ACC112 (cell line): Measurements from ENCODE around the gene TMEM79.

Source experiments
- H2AFZ ChIP-seq: fragments of 200-600 bp; sonication (generic); one replicate; pipeline ENCODE4 v1.6.0; 2017; ENCODE audit warnings: antibody characterized with exemption, low read length; ENCODE audit not compliant: unreplicated experiment
- H3K27ac ChIP-seq: fragments of 200-600 bp; sonication (generic); 2 replicates; pipeline ENCODE4 v1.5.1; 2014; ENCODE audit warnings: low read depth, mild to moderate bottlenecking, antibody characterized with exemption, low read length, moderate library complexity
- H3K27me3 ChIP-seq: fragments of 200-600 bp; sonication (generic); 2 replicates; pipeline ENCODE4 v1.6.1; 2014; ENCODE audit warnings: mild to moderate bottlenecking, antibody characterized with exemption, low read length, moderate library complexity, mixed read lengths; ENCODE audit not compliant: insufficient read depth
- H3K36me3 ChIP-seq: fragments of 200-600 bp; sonication (generic); 2 replicates; pipeline ENCODE4 v1.6.1; 2016; ENCODE audit warnings: mild to moderate bottlenecking, antibody characterized with exemption, low read length, moderate library complexity, mixed read lengths; ENCODE audit not compliant: insufficient read depth
- H3K4me1 ChIP-seq: fragments of 200-600 bp; sonication (generic); one replicate; pipeline ENCODE4 v1.6.1; 2016; ENCODE audit warnings: low read length, mixed read lengths; ENCODE audit not compliant: insufficient read depth, unreplicated experiment, control insufficient read depth
- H3K4me3 ChIP-seq: fragments of 200-600 bp; sonication (generic); 2 replicates; pipeline ENCODE4 v1.5.1; 2014; ENCODE audit warnings: mild to moderate bottlenecking, low read depth, low read length
- H3K79me2 ChIP-seq: fragments of 200-600 bp; sonication (generic); one replicate; pipeline ENCODE4 v1.6.0; 2016; ENCODE audit warnings: low read length; ENCODE audit not compliant: control insufficient read depth, unreplicated experiment, insufficient read depth

TMEM79 gene

DNA sequence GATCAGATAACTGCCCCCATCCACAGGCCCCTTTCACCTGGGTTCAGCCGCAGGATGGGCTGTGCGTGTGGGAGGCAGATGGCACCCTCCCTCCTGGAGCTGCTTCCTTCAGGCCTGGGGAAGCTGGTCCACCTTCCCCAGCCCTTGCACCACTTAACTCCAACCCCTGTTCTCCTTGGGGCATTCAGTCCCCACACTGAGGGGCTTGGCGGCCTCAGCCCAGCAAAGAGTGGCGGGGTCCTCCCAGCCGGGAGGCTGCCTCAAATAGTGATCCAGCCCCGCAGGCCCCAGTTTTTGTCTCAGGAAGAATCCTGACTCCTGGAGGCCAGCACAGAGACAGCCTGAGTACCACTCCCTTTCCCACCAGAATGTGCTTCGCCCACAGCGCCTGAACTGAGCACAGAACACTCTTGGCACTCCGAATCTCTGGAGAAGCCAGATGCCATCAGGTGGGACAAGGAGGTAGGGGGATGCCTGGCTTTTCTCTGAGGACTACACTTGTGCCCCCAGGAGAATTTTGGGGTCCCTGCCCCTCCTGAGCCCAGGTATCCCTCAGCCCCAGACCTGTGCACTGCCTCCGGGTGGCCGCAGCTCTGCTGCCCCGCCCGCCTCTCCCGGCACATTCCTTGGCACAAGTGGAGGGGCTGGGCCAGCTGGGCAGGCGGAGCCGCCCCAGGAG, 37.2 kb upstream of the TMEM79 start:
- Histone ChIP-seq H3K36me3 (no peaks in the 10 kb centered on the region; the same call in 1 of the 2 replicates), H3K4me3 (no peak overlapping the region), H3K27ac (no peak overlapping the region), H3K27me3 (peaks cover 8% of the 10 kb centered on the region; the same call in 1 of the 2 replicates), H3K79me2 (no peaks in the 10 kb centered on the region), H3K4me1 (peaks cover 5% of the 10 kb centered on the region), H2AFZ (no peak overlapping the region)

DNA sequence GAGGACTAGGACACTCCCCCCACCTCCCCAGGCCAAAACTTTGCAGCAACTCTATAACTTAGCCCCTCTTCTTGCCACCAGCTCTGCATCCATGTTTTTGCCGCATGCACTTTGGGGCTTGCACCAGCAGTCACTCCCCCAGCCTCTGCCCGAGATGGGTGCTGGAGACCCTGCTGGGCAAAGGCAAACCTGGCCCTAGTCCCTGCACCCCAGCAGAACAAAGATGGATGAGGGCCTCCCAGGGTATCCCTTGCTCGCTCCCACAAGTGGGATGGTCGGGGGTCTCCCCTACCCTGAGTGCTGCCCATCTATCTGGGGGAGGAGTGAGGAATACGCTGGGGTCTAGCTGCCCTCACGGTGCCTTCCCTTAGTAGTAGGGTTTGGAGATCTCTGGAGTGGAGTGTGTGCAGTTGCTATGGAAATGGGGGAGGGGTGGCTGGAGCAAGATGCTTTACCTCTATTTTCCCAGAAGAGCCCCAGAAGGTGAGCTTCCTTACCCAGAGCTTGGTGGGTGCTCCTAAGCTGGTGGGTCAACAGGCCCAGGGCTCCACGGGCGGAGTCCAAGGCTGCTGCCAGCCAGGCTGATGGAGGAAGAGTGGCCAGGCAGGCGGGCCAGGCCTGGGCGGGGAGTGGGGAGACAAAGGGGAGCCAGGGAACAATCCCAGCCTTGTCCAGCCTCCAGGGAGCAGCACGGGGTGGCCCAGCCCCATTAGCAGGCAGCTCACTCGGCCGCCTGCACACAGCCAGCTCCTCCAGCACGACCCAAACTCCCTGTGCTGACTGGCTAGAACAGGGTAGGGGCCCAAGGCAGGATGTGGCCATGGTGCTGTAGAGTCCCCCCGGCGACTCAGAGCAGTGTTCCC, 36.4 kb upstream of the TMEM79 start, which contains the start of gene PAQR6:
Gene PAQR6 (minus strand): TSS at position 597 of the 863 bp plus-strand sequence. CDS start 1,325 bp downstream, outside the sequence.
- no peaks in the 10 kb centered on the region for H3K4me1 ChIP-seq
- no peaks in the 10 kb centered on the region for H3K79me2 ChIP-seq
- H2AFZ ChIP-seq, result no peak within 1 kb of the TSS
- H3K36me3 ChIP-seq, result no peaks in the 10 kb centered on the region; the same call in 1 of the 2 replicates
- H3K27ac ChIP-seq, result no peak within 1 kb of the TSS
- no peak within 1 kb of the TSS for H3K4me3 ChIP-seq
- peaks cover 8% of the 10 kb centered on the region; the same call in 1 of the 2 replicates for H3K27me3 ChIP-seq

DNA sequence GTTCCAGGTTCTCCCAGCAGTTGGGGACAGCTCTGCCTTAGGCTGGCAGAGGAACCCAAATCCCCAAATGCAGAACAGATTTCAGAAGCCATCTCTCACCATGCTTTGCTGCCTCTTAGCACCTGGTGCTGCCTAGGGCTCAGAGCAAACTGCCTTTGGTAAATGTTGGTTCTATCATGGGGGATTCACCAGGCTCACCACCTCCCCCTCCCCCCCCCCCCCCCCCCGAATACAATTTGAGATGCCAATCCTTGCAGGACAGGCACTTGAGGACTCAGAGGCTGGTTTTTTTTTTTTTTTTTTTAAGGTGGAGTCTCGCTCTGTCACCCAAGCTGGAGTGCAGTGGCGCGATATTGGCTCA, 35.8 kb upstream of the TMEM79 start:
- H3K4me1 ChIP-seq, result no peaks in the 10 kb centered on the region
- no peak overlapping the region for H3K27ac ChIP-seq
- no peaks in the 10 kb centered on the region for H3K79me2 ChIP-seq
- H3K36me3 ChIP-seq, result no peaks in the 10 kb centered on the region; the same call in 1 of the 2 replicates
- peaks cover 8% of the 10 kb centered on the region; the same call in 1 of the 2 replicates for H3K27me3 ChIP-seq
- H3K4me3 ChIP-seq, result no peak overlapping the region
- no peak overlapping the region for H2AFZ ChIP-seq

DNA sequence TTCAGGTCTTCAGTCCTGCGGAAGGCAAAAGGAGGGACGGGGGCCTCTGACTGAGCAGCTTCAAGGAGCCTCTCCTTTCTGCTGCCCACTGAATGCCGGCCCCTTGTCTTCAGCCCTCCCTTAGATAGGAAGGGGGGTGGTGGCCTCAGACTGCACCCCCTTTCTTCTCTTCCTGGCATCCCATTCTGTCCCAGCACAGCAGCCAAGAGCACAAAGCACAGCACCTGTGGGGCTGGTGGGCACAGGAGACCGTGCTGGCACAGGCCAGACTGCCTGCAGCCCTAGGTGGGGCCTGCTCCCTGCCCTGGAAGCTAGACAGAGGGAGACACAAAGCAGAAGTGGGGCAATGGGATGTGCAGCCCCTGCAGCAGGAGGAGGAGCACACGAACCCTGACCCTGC, 34.5 kb upstream of the TMEM79 start:
- Histone ChIP-seq H3K4me1 (no peaks in the 10 kb centered on the region), H3K4me3 (no peak overlapping the region), H3K27me3 (peaks cover 8% of the 10 kb centered on the region; the same call in 1 of the 2 replicates), H3K27ac (no peak overlapping the region), H2AFZ (no peak overlapping the region), H3K79me2 (no peaks in the 10 kb centered on the region), H3K36me3 (no peaks in the 10 kb centered on the region; the same call in 1 of the 2 replicates)

GRCh38 chr1:156251527-156251926, 32.6 kb upstream of the TMEM79 start:
- no peak overlapping the region for H3K4me3 ChIP-seq
- H3K36me3 ChIP-seq, result peaks cover 4% of the 10 kb centered on the region
- no peak overlapping the region for H2AFZ ChIP-seq
- H3K79me2 ChIP-seq, result no peaks in the 10 kb centered on the region
- H3K27me3 ChIP-seq, result no peaks in the 10 kb centered on the region
- no peak overlapping the region for H3K27ac ChIP-seq
- H3K4me1 ChIP-seq, result no peaks in the 10 kb centered on the region

DNA sequence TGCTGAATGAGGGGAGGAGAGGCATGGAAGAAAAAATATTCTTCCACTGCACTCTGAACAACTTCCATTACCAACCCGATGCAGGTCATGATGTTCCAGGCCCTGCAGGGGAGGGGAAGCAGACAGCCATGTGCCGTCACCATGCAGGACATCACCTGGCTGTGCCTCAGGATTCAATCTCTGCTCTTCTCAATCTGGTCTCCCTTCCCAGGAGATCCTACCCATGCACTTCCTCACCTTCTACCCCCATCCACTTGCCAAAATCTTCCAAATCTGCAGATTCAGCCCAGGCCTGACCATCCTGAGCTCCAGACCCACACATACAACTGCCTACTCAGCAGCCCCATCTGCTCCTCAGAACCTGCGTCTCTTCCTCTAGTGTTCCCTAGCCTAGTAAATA, 30.5 kb upstream of the TMEM79 start:
- H3K27ac ChIP-seq, result no peak overlapping the region
- H3K4me3 ChIP-seq, result no peak overlapping the region
- peaks cover 9% of the 10 kb centered on the region for H3K36me3 ChIP-seq
- no peak overlapping the region for H2AFZ ChIP-seq
- no peaks in the 10 kb centered on the region for H3K4me1 ChIP-seq
- no peaks in the 10 kb centered on the region for H3K79me2 ChIP-seq
- no peaks in the 10 kb centered on the region for H3K27me3 ChIP-seq

DNA sequence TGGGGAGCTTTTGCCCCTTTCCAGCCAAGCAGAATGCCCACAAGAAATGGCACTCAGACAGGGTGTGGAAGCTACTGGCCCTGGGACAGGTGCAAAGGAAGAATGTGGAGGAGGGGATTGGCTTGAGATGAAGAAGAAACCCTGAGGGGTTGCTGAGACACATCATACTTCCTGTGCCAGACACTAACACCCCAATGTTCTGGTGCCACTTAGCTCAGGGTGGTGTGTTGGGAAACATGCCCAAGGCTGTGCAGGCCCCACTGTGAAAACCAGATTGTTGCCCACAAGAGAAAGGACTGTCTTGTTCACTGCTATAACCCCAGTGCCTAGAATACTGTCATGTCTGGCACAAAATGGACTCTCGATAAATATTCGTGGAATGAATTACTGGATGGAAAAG, 26.4 kb upstream of the TMEM79 start:
- no peak overlapping the region for H3K27ac ChIP-seq
- peaks cover 2% of the 10 kb centered on the region for H3K79me2 ChIP-seq
- H3K4me1 ChIP-seq, result peaks cover 7% of the 10 kb centered on the region
- H3K27me3 ChIP-seq, result no peaks in the 10 kb centered on the region
- peaks cover 32% of the 10 kb centered on the region for H3K36me3 ChIP-seq
- H3K4me3 ChIP-seq, result no peak overlapping the region
- H2AFZ ChIP-seq, result no peak overlapping the region

- Histone ChIP-seq H3K36me3 (peaks cover 39% of the 10 kb centered on the region), H3K79me2 (peaks cover 2% of the 10 kb centered on the region), H3K27me3 (no peaks in the 10 kb centered on the region), H3K4me1 (peaks cover 18% of the 10 kb centered on the region), H2AFZ (no peak overlapping the region), H3K27ac (no peak overlapping the region), H3K4me3 (no peak overlapping the region)
Measured at GRCh38 chr1:156258859-156259258, 25.3 kb upstream of the TMEM79 start.

DNA sequence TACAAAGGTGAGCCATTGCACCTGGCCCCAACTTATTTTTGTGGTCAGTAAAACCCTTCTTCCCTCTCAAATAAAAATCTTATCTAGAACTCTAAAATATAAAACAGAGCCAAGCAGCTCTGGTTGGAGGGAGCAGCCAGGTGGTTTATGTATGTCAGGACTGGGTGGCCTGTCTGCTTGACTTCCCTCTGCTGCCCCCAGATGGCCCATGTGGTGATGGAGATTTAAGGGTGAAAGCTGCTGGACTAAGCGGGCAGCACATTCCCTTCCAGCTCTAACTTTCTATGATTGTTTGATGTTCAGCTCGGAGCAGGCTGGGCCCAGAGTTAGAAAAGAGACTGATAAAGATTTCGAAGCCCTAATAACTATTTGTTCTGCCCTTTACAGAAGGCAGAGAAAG, 24.3 kb upstream of the TMEM79 start:
- H3K36me3 ChIP-seq, result peaks cover 43% of the 10 kb centered on the region
- H3K4me3 ChIP-seq, result no peak overlapping the region
- peaks cover 2% of the 10 kb centered on the region for H3K79me2 ChIP-seq
- H3K4me1 ChIP-seq, result peaks cover 18% of the 10 kb centered on the region
- H3K27me3 ChIP-seq, result no peaks in the 10 kb centered on the region
- no peak overlapping the region for H3K27ac ChIP-seq
- H2AFZ ChIP-seq, result no peak overlapping the region

GRCh38 chr1:156260896-156261295, 23.2 kb upstream of the TMEM79 start:
- H3K36me3 ChIP-seq, result peaks cover 46% of the 10 kb centered on the region
- H3K27me3 ChIP-seq, result no peaks in the 10 kb centered on the region
- H3K27ac ChIP-seq, result no peak overlapping the region
- peaks cover 18% of the 10 kb centered on the region for H3K4me1 ChIP-seq
- no peak overlapping the region for H2AFZ ChIP-seq
- H3K79me2 ChIP-seq, result peaks cover 2% of the 10 kb centered on the region
- no peak overlapping the region for H3K4me3 ChIP-seq
